ENCODE data around the gene AGAP1.

AGAP1 gene

DNA sequence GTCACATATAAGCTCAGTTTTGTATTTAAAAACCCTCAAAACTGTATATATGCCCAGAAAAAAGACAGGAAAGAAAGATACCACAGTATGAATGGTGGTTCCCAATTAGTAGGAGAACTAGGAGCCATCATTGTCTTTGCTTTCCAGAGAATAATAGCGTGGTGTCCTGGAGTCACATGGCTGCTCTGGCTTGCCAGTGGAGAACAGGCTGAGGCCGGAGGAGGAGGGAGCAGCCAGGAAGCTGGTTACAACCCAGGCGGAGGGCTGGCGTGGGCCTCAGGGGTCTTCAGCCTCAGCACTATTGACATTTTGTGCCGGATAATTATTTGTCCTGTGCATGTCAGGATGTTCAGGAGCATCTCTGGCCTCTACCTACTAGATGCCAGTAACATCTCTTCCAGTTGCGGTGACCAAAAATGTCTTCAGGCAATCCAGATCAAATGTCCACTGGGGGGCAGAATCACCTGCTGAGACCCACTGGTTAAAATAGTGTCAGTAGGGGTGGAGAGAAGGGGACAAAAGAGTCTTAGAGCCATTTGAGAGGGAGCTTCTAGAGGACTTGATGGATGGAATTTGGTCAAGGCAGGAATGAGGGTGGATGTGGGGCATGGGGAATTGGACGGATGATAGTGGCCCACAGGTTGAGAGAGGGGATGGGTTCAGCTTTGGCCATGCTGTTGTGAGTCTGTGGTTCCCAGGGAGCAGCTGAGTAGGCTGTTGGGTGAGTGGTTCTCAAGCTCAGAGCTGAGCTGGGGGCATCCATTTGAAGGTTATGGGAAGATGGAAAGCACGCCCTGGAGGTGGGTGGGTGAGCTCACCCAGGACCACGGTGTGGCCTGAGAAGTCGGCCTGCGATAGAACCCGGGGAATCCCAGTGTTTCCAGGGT, 144.9 kb downstream of the AGAP1 start:
- DNase-seq (ENCODE audit: low read depth), result no peak

DNA sequence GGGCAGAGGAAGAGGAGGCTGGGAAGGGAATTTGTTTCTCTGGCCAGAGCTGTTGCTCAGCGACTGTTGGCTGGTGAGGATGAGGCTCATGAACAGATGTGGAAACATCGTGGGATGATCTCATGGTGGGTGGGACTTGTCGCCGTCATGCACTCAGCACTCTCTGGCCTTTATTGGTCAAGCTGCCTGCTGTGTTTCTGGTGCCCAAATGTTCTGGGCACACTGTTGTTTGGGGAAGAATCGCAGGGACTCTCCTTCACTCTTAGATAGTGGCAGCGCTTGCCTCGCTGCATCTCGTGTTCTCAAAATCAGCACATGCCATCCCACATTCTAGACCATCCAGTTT, 145.6 kb downstream of the AGAP1 start:
- peak; percentile 95 for DNase-seq (ENCODE audit: low read depth)

DNA sequence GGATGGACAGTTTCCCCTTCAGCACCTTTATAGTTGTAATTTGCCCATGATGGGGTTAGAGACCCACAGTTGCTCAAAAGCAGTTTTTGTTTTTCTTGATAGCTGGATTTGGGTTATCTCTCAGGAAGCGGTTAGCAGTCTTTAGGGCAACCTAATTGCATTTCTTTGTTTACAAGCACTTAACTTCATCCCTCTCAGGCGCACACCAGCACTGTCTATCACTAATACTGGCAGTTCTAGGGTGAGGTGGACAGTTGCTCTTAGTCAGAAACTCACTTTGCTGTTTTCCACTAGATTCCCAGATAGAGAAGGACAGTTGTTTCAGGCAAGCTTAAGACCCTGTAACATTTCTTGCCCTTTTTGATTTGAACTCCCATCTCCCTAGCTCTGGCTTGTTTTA, 146.0 kb downstream of the AGAP1 start:
- DNase-seq (ENCODE audit: low read depth), result no peak

DNA sequence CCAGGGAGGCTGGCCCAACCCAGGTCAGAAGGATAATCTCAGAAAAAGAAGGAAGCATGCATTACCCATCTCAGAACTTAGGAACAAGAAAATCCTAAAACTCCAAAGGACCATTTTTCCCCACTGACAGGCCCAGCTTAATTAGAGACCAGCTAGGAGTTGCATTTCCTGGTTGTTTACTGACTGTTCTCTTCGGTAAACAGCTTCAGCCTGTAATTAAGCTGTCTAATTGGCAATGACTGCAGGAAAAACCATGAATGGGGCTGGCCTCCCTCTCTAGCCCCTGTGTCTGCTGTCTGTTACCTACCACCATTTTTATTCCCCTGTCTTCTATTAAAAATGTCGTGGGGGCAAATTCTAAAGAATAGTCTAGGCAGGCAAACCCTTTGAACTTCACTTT, 146.5 kb downstream of the AGAP1 start:
- no peak for DNase-seq (ENCODE audit: low read depth)

DNA sequence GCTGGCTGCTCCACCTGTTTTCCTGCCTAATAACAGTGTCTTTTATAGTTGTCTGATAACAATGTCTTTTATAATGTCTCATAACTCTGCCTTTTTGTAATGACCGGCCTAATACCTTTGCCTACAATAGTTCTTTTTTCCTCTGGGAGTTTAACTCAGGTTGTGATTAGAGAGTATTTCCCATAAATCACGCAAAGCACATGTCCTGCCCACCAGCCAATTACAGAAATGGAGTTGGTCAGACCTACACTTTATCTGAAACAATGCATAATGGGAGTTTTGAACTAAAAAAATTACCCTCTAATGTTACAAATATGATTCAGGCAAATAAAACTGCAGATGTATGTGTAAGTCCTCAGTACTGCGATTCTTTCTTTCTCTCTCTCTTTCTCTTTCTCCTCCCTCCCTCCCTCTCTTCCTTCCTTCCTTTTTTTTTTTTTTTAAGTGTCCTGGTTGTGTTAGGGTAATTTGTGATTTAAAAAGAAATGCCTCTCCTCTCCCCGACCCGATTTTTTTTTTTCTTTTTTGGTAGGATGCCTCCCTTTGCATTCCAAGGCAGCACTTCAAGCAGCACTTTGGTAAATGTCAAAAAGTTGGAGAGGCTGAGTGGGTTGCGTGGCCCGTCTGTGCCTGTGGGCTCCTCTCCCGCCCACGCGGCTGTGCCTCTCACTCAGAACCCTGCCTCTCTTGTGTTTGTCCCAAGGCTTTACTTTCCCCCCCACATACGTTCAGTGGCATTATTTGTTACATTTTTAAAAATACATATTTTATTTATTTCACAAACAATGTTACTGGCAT, 147.3 kb downstream of the AGAP1 start:
- DNase-seq (ENCODE audit: low read depth), result no peak

DNA sequence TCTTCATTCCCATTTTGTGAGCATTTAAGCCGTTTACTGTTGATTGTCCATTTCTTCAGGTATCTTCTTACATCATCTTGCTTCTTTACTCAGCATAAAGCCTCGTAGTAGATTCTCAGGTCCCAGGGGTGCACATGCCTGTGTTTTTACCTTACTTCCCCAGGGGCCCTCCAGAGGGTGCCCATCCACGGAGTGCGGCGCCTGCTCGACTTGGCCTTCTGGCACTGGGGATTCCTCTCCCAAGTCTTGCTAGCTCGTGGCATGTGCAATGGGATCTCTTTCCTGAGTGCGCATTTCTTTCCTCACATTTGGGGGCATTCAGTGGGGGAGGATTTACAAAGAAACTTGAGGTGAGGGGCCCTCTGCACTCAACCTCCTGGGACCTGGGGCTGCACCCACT, 148.1 kb downstream of the AGAP1 start:
- no peak for DNase-seq (ENCODE audit: low read depth)

DNA sequence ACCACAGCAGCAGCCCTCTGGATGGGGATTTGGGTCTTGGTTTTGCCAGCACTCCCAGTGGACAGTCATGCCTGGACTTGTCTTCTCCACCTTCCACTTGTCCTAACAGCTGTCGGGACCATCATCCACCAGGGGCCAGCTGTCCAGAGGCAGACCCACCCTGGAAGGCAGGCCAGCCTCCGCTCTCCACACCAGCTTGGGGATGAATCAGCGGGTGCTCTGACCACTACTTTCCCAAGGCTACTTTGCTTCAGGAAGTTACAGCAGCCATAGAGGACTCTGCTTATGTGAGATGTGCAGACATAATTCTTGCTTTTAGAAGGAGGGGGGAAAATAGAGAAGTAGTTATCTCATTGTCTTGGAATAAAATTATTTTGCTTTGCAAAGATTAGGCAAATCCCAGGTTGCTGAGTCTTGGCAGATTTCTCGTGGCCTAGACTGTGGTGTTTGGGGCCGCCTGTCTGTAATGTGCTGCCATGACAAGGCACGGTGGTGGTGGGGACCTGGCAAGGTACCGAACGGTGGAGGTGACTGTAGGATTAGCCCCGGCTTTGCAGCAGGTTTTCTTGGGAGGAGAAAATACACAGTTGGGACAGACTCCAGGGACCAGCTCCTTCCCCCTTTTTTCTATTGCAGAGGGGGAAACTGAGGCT, 148.7 kb downstream of the AGAP1 start:
- DNase-seq (ENCODE audit: low read depth), result no peak

DNA sequence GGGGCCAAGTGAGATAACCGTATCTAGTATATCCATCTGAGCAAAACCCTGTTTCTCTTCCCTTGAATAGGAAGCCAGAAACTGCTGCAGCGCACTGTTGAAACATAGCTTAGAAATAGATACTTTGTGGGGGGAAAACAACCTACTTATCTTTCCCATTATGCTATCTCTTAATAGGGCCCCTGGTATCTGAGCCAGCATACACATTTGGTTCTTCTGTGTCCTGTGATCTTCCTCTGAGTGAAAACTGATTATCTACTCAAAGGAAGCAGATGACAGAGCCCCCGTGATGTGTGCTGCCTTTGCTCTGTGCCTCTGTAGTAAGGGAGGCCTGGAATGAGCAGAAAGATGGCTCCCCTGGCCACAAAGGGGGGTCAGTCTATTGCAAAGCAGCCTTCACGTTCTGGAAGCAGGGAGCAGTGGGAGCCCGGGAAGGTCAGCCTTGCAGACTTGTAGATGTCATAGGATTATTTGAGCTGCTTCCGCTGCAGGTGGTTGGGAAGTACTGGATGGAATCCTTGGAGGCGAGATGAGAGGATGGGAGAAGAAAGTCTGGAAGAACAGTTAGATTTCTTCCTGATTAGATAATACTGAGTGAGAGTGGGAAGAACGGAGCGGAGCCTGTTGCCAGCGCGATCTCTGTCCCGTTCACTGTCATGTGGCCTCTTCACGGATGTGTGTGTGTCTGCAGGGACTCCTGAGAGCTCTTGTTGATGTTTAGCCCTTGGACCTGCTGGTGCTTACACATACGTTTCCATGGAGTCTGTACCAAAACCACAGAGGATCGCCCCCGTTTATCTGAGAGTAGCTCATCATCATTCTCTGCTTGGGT, 150.1 kb downstream of the AGAP1 start:
- no peak for DNase-seq (ENCODE audit: low read depth)

DNA sequence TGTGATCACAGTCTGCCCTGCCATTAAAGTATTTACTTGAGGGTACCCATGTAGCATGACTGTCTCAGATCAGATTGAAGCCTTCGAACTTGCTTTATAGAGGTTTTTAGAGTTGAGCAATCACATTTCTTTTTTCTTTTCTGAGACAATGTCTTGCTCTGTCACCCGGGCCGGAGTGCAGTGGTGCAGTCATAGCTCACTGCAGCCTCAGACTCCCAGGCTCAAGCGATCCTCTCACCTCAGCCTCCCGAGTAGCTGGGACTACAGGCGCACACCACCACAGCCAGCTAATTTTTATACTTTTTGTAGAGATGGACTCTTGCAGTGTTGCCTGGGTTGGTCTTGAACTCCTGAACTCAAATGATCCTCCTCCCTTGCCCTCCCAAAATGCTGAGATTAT, 153.4 kb downstream of the AGAP1 start:
- no peak for DNase-seq (ENCODE audit: low read depth)

DNA sequence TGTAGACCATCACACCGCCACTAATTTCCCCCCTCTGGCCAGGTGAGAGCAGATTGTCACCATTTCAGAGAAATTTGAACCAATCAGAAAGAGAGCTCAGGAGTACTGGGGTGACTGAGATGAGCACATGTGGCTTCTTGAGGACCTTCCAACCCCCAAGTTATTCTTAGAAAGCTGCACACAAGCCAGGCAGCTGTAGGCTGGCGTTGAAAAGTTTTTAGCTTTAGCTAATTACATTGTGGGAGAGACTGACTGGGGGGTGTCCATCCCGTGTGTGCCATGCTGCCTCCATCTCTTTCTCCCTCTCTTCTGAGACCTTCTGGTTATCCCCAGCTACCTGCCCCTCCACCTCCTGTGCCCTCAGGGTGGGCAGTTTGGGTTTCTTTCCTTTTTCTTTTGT, 154.0 kb downstream of the AGAP1 start:
- DNase-seq (ENCODE audit: low read depth), result no peak

DNA sequence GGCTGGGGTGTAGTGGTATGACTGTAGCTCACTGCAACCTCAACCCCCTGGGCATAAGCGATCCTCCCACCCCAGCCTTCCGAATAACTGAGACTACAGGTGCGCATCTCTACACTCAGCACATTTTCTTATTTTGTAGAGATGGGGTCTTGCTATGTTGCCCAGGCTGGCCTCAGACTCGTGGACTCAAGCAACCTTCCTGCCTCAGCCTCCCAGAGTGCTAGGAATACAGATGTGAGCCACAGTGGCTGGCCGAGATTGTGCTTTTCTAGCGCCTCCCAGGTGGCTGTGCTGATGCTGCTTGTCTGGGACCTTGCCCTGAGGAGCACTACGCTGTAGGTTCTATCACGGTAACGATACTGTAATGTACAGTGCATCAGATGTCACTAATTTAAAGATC, 155.6 kb downstream of the AGAP1 start:
- no peak for DNase-seq (ENCODE audit: low read depth)

DNA sequence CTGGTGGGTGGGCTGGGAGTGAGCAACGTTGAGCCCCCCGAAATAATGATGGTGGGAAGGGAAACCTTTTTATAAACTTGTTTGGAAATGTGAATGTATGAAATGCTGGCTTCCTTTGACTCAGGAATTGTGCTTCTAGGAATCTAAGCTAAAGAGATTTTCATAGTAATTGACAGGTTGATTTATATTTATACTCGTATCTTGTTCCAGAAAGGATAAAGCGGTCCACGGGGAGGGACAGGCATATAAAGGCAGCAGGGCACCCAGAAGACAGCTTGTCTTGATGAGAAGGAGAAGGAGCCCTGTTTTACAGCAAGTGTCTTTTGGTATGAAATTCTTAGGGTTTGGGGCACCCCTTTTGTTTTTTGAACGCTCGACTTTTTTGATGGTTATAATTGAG, 157.8 kb downstream of the AGAP1 start:
- DNase-seq (ENCODE audit: low read depth), result no peak

DNA sequence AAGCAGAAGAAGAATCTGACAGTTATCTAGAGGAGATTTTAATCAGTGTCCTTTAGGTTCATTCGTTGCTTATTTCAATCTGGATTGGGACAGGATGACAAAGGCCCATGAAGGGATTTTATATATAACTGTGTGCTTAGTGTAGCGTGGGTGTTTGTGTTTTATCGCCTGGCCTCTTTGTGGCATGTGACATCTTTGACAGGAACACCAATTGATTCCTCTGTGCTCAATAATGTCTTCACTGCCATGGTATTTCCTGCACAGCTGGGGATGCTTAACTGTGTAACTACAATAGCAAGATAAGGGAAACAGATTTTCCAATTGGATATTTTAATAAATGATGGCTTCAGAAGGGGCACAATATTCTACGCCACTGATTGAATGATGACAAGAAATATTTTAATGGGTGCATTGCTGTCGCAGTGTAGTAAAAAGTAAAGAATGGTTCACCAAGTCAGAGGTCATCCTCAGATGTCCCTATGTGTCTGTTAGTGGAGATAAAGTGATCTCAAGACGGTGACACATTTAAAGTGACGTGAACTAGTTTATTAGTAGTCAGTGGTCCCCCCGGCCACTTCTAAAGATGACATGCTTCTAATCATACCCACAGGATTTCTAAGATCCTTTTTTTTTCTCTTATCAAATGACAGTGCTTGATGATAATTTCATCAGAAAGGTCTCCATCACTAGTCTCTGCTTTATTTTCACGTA, 160.4 kb downstream of the AGAP1 start:
- DNase-seq (ENCODE audit: low read depth), result no peak

DNA sequence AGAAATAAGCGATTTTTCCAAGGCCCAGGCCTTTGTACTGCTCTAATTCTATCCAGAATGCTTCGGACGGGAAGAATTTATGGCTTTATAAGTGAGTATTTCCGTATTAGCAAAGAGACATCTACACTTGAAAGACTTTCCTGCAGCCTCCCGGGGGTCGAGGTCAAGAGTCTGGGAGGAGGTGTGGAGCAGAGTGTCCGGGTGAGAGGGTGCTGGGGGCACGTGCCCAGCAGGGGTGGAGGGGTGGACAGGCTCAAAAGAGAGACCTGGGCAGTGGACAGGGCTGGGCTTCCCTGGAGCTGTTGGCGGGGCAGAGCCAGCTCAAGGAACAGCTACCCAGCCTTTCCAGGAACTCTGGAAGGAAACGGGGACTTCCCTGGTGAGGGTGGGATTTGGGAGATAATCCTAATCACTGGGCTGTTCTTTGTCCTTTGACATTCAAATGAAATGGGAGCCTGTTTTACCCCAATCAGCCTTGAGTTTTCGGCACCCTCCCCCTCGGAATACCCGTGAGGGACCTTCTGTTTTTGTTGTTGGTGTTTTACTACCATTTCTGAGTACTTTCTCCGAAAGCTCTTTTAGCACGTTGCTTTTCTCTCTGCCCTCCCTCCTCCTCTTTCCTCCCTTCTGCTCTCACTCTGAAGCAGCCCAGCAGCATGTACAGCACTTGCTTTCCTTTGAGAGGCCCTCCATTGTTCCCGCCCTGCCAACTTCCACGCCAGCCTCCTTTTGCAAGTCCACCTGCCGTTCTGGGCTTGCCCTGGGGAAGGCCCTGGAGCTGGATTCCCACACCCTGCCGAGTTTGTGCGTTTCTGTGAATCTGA, 164.7 kb downstream of the AGAP1 start:
- DNase-seq (ENCODE audit: low read depth), result no peak

DNA sequence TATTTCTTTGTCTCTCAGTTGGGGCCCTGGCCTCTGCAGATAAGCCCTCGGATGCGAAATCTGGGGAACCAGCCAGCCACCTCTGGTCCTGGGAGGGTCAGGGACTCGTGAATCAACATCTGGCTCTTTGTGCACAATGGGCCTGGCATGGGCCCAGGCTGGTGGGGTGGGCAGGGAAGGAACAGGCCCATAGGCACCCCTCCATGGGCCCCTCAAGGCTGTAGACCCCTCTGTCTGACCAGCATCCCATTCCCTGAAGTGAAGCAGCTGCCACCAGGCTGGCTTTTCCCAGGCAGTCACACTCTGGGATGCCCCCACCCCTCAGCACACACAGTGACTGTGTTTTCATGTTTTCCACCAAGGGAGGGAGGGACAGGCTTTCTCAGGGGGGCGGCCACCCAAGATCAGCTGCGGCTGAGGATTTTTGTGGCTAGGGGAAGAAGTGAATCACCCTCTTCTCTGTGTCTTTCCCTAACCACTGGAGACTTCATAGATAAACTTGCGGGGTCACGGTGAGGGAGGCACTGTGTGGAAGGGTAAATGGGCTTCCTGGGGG, 166.0 kb downstream of the AGAP1 start:
- peak; percentile 83 for DNase-seq (ENCODE audit: low read depth)

DNA sequence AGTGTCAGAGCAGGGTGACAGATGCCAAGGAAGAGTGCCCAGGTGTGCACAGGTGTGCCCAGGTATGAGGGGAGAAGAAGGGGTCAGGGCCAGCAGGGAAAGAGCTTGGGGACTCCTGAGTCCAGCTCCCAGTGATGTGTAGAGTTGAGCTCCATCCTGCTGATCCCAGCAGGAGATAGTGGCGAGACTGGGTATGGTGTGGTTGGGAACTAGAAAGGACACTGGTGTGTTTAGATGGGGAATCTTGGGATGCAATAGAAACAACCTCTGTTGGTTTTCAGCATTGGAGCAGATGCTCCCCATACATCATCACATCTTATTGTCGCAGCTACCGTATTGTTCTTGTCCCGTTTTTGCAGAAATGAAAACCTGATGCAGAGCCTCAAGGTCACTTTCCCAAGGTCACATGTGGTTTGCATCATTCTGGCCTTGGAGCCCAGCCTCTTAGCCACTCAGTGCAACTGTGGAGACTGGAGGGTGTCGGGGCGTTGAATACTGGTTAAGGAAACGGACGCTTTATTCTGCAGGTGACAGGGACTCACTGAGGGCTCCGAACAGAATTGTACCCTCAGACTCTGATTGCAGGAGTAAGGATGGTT, 166.7 kb downstream of the AGAP1 start:
- no peak for DNase-seq (ENCODE audit: low read depth)

DNA sequence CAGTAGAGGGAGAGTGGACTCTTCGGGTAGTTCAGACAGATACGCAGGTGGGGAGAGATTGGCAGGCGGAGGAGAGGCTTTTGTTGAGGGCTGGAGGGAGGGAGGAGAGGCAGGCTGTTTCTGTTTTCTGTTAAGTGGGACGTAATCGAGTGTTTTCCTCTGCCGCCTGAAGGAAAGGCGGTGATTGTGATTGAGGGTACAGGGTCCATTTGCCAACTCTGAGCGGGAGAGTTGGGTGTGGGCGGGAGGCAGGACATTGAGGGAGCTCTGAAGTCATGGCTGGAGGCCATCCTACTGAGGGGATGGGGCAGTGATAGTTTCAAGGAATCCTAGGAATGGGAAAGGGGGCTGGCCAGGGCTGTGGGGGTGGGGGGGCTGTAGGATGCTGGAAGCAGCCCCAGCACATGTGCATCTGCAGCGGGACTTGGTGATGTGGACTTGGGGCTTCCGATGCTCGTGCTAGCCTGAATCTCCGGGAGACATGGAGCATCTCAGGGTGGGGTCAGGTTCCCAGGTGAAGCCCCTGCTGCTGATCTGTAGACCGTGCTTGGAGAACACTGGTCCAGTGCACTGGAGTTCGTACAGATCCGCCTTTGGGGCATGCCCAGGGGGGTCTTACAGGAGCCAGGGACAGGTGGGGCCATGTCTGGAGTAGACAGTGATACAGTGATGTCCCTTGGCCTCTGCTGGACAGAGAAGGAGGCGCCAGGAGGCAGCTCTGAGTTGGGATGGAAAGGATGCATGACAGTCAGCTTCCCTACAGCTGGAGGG, 167.5 kb downstream of the AGAP1 start:
- DNase-seq (ENCODE audit: low read depth), result no peak

DNA sequence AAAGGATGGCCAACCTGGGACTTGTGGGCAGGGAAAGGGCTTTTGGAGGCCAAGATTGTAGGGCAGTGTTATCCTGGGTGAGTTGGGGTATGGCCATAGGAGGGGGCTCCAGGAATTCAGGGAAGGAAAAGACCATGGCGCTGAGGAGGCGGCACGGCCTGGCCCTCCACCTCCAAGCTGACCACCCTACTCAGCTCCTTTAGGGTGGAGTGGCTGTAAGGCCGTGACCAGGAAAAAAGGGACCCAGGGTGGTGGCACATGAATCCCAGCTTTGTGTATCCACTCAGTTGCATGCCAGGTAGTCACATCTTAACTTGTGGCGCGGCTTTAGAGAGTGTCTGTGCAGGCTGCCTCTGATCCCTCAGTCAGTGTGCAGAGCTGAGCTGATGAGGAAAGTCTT, 168.1 kb downstream of the AGAP1 start:
- no peak for DNase-seq (ENCODE audit: low read depth)

DNA sequence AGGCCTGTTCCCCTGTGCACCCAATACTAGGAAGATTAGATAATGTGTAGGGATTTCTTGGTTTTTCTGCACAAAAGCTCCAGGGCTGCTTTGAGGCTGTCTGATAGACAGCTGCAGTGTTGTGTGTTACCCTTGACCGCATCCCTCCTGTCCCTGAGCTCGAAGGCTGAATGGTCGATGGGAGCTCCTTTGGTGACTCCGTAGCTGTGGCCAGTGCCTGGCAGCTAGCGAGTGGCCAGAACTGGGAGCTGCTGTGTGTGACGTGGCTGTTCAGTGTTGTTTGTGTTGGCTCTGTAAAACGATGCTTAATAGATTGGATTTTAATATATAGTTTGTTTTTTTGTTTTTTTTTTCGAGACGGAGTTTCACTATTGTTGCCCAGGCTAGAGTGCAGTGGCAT, 170.0 kb downstream of the AGAP1 start:
- no peak for DNase-seq (ENCODE audit: low read depth)

Measured in stromal cell of bone marrow (primary cell).